Measurements from ENCODE around the gene LRRC4C.
A peak's percentile ranks its signal among the peaks of the same experiment; 100 is the strongest.

The LRRC4C gene

DNA sequence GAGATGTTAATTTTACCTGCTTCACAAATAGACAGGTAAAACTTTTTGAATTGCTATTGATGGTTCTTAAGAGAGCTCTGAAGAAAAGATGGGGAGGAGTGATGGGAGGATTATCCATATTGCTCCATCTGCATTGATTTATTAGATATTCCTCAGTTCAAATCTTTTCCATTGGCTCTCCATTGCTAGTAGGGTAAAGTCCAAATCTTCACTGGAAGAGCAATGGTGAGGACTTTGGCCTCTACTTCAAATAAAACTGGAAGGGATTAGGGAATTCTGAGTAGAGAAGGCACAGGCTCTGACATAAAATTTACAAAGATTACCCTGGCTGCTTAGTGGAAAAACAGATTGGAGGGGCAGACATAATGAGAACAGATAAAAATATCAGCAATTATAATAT lies 1024.1 kb downstream of the LRRC4C start:
- no peak for TF ChIP-seq CTCF (conservative IDR thresholded peaks at IDR 0.05)
- no peak overlapping the region for H3K27ac ChIP-seq

DNA sequence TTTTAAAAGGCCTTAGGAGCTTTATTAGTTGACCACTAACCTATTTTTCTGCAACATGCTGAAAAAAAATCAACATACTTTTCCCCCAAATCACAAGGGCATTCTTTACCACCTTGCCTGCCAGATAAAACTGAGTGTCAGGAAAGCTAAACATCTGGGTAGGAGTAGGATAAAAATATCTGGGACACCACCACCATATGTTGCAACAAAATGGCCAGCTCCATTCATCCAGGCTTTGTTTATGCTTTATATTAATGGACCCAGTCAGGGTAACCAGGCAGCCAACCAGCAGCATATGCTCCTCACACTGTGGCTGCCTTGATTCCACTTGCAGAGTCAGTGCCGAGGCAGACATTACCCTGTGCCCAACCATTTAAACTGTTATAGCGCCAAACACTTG lies 1024.5 kb downstream of the LRRC4C start:
- no peak for TF ChIP-seq CTCF (conservative IDR thresholded peaks at IDR 0.05)

GRCh38 chr11:40432358-40432757 lies 1027.1 kb downstream of the LRRC4C start:
- no peak overlapping the region for H3K27ac ChIP-seq
- no peak for TF ChIP-seq CTCF (conservative IDR thresholded peaks at IDR 0.05)

More for the DNA sequence above, 1024.5 kb downstream of the LRRC4C start:
- H3K27ac ChIP-seq = no peak overlapping the region

DNA sequence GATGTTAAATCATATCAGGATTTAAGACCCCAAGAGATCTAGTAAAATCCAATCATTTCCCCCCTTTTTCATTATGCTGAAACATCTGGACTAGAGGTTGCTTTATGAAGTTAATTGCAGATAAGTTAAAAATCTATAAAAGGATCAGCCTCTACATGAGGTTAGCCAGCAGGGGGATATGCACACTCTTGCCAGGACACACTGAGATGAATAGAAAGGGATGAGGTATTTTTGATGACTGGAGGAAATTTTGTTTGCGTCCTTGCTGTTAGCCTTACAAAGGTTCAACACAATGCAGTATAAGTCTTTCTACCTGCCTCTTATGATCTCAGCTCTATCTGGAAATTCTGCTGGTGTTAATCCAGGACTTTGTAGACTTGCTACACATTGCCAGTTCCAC lies 1034.3 kb downstream of the LRRC4C start:
- H3K27ac ChIP-seq = no peak overlapping the region
- TF ChIP-seq CTCF (conservative IDR thresholded peaks at IDR 0.05) = 0 out of 2 replicates have a peak, but pooled peaks have one; percentile 21

DNA sequence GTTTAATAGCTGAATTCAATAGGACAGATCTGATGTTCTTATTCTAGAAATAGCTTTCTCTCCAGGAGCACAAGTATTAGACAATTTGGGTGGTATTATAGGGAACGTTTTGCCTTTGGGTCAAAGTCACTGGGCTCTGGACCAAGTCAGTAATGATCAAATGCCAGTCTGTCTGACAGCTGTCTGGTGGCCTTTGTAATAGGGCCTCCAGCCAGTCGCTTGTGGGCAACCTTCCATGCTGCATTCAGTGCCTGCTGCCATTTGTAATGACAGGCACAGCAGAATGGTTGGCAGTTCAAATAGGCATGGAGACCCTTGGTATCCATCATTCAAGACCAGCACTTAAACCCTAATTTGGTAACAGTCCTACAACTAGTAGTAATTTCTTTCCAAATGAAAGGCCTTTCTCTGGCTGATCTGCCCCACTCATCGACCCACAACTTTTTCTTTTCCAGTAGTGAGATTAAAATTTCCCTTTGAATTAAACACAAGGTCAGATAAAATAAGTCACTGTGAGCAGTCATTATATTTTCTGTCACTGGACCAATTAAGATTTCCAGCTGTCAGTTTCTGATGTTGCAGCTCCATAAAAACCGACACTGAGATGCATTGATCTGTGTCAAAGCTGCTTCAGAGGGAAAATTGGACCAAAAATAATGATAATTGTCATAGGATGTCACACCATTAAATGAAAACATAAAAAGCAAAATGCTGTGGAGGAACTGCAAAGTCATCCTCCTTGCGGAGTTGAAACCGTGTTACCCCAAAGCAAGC lies 1038.1 kb downstream of the LRRC4C start:
- no peak overlapping the region for H3K27ac ChIP-seq
- no peak for TF ChIP-seq CTCF (conservative IDR thresholded peaks at IDR 0.05)

DNA sequence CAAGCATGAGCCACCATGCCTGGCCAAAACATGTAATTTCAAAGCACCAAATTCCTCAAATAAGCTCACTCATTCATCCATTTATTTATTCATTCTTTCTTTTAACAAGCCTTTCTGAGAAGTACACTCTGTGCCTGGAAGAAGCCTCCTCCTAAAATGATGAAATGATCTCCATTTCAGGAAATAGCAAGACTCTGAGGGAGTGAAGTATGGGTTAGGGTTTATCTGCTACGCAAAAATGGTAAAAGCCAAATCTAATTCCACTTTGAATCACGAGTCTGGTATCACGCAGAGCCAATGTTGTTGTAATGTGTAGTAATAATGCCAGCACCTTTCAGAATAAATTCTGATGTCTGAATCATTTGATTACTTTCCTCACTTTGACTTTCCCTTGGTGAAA lies 1041.8 kb downstream of the LRRC4C start:
- no peak for TF ChIP-seq CTCF (conservative IDR thresholded peaks at IDR 0.05)
- no peak overlapping the region for H3K27ac ChIP-seq

DNA sequence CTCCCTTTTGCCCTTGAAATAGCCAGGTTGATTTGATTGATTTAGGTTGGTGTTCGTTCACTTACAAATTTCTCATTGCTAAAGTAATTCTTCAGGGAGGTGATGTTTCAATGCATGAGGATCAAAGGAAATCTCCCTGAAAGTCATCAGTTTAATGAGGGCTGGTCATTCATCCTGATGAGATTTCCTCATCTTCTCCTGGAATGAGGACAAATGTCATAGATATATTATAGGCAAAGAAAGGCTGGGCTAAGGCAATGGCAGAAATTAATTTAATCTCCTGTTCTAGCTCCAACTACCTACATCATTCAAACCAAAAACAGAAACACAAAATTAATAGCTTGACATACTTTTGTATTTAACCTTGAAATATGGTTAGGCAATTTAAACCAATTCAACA lies 1052.1 kb downstream of the LRRC4C start:
- no peak for TF ChIP-seq CTCF (conservative IDR thresholded peaks at IDR 0.05)
- no peak overlapping the region for H3K27ac ChIP-seq
